Keratinocyte (primary cell): Measurements from ENCODE around the gene KLF7. TPM values are rescaled to one million over a fixed set of nuclear protein-coding genes. Genes with fewer than 3 reads are reported as not detected.

Experiments used
- DNase-seq: peaks from one replicate; pipeline ENCODE4 v3.0.0-alpha.2; 2011; ENCODE audit warnings: low read depth, missing footprints, low spot score
- FAIRE-seq: peaks from 2 replicates; lab custom pipeline; 2011; peaks lifted over from hg19 to GRCh38; lab: Jason Lieb, UNC
- H2AFZ ChIP-seq: 2 replicates; pipeline ENCODE4 v1.6.0; 2012; ENCODE audit warnings: low read length, control low read depth, inconsistent platforms; ENCODE audit not compliant: control insufficient read depth
- H3K27ac ChIP-seq: 2 replicates; pipeline ENCODE4 v1.5.1; 2011; ENCODE audit warnings: low read length; ENCODE audit not compliant: control insufficient read depth, insufficient read depth
- H3K27me3 ChIP-seq: 3 replicates; pipeline ENCODE4 v1.6.0; 2011; ENCODE audit warnings: low read length; ENCODE audit not compliant: control insufficient read depth, insufficient read depth; ENCODE audit errors: extremely low read depth
- H3K36me3 ChIP-seq, 2 experiments: 2 replicates in 1 of 2; 3 replicates in 1 of 2; pipeline ENCODE4 v1.5.1; 2011; ENCODE audit warnings: low read length in 2 of 2, mild to moderate bottlenecking in 1 of 2; ENCODE audit not compliant: control insufficient read depth in 2 of 2, insufficient read depth in 2 of 2; ENCODE audit errors: extremely low read depth in 1 of 2
- H3K4me1 ChIP-seq: 3 replicates; pipeline ENCODE4 v1.5.1; 2011; ENCODE audit warnings: low read length; ENCODE audit not compliant: control insufficient read depth, insufficient read depth; ENCODE audit errors: extremely low read depth
- H3K4me2 ChIP-seq: 3 replicates; pipeline ENCODE4 v1.6.0; 2011; ENCODE audit warnings: low read depth, low read length; ENCODE audit not compliant: control insufficient read depth, insufficient read depth; ENCODE audit errors: extremely low read depth
- H3K4me3 ChIP-seq, 3 experiments: fragments of 200-600 bp in 1 of 3; sonication (generic) in 1 of 3; 2 replicates in 2 of 3; 3 replicates in 1 of 3; pipeline ENCODE4 v1.5.1; 2011 to 2016; ENCODE audit warnings: low read length in 3 of 3, mild to moderate bottlenecking in 3 of 3, control low read depth in 2 of 3, inconsistent platforms in 1 of 3, low read depth in 1 of 3, mixed read lengths in 1 of 3, mixed run types in 1 of 3, moderate library complexity in 1 of 3; ENCODE audit not compliant: control insufficient read depth in 2 of 3, insufficient read depth in 2 of 3; ENCODE audit errors: extremely low read depth in 1 of 3
- H3K79me2 ChIP-seq: 2 replicates; pipeline ENCODE4 v1.6.0; 2012; ENCODE audit warnings: low read length; ENCODE audit not compliant: control insufficient read depth, insufficient read depth
- H3K9ac ChIP-seq: 3 replicates; pipeline ENCODE4 v1.6.0; 2011; ENCODE audit warnings: low read length; ENCODE audit not compliant: control insufficient read depth, insufficient read depth; ENCODE audit errors: extremely low read depth
- H3K9me1 ChIP-seq: 3 replicates; pipeline ENCODE4 v1.6.0; 2011; ENCODE audit warnings: low read length; ENCODE audit not compliant: control insufficient read depth, insufficient read depth; ENCODE audit errors: extremely low read depth
- H3K9me3 ChIP-seq: 2 replicates; pipeline ENCODE4 v1.5.1; 2012; ENCODE audit warnings: low read depth, low read length; ENCODE audit not compliant: control insufficient read depth
- H4K20me1 ChIP-seq: 3 replicates; pipeline ENCODE4 v1.6.0; 2011; ENCODE audit warnings: low read length; ENCODE audit not compliant: control insufficient read depth, insufficient read depth; ENCODE audit errors: extremely low read depth
- CTCF ChIP-seq, 3 experiments: IDR thresholded peaks in 1 of 3; conservative IDR thresholded peaks in 1 of 3; optimal IDR thresholded peaks in 1 of 3; 2 replicates in 2 of 3; 3 replicates in 1 of 3; pipeline versions ENCODE3 to v1.5.1; 2011; ENCODE audit warnings: low read length in 3 of 3, mild to moderate bottlenecking in 3 of 3, moderate library complexity in 2 of 3, control low read depth in 1 of 3, inconsistent platforms in 1 of 3; ENCODE audit not compliant: insufficient read depth in 2 of 3; ENCODE audit errors: extremely low read depth in 1 of 3
- EZH2 ChIP-seq: IDR thresholded peaks from one replicate; pipeline ENCODE4 v1.6.1; 2012; ENCODE audit warnings: inconsistent platforms, mild to moderate bottlenecking, low read length, moderate library complexity
- dilution Hi-C: fragments of 300-500 bp; cut with MboI; formaldehyde crosslinking; loops from one replicate; pipeline ENCODE4 v1.7.0; 2020; ENCODE audit warnings: low sequenced_read_pairs; ENCODE audit not compliant: extremely low pct_ligation_motif_present
- polyA plus RNA-seq, 5 experiments: library from polyadenylated mRNA; depleted of rRNA in 3 of 5; stranded (reverse) in 3 of 5; stranded (forward) in 1 of 5; unstranded in 1 of 5; fragments of >200 nt; gene quantifications; 1 replicate in 1 of 5; 2 replicates in 3 of 5; 3 replicates in 1 of 5; pipeline versions ENCODE4 v1.2.1 to v1.2.3, GENCODE V29; 2011 to 2012; ENCODE audit warnings: missing spikeins in 2 of 5, low read depth in 1 of 5, low replicate concordance in 1 of 5

Gene KLF7
- polyA plus RNA-seq, 1 donor (not counting 4 experiments of a cell fraction or from before 2014, with no cell fraction given): 44.7 TPM

DNA sequence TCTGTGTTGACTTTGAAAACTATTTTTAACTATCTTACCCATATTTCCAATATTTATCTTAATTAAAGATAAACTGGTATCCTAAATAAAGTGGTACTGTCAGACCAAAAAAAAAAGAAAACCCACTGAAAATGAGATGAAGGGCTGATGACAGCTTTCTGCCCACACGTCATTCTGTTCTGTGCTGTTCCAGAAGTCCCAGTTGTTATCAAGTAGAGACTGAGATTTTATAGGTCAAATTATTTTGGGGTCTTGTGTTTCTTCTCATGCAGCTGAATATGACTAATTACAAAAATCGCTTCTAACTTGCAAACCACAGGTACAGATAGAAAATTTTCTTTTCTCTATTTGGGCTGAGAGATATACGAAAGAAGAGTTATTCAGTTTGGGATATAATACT lies 48.7 kb upstream of the KLF7 start:
- Histone ChIP-seq H2AFZ (no peak overlapping the region), H3K4me3 (no peak overlapping the region), H3K79me2 (no peaks in the 10 kb centered on the region), H3K27ac (no peak overlapping the region), H3K27me3 (no peaks in the 10 kb centered on the region), H3K4me2 (no peak overlapping the region), H3K36me3 (no peaks in the 10 kb centered on the region), H3K9me3 (no peaks in the 10 kb centered on the region), H3K9ac (no peak overlapping the region), H3K9me1 (no peaks in the 10 kb centered on the region), H4K20me1 (no peaks in the 10 kb centered on the region), H3K4me1 (peaks cover 4% of the 10 kb centered on the region)
- FAIRE-seq (no peak), DNase-seq (no peak)
- dilution Hi-C loops: no loop called here
- TF ChIP-seq CTCF (optimal IDR thresholded peaks at IDR 0.05 in 1 of 3, IDR thresholded peaks at IDR 0.05 in 1 of 3, conservative IDR thresholded peaks at IDR 0.05 in 1 of 3; ENCODE audit: extremely low read depth in 1 of 3, insufficient read depth in 2 of 3, low read length in 3 of 3) (no peak), EZH2 (no peak)

- H3K9me1 ChIP-seq: no peaks in the 10 kb centered on the region
- dilution Hi-C loops: no loop called here
- no peak overlapping the region for H3K4me2 ChIP-seq
- H4K20me1 ChIP-seq: no peaks in the 10 kb centered on the region
- no peaks in the 10 kb centered on the region for H3K79me2 ChIP-seq
- no peak overlapping the region for H3K9ac ChIP-seq
- no peaks in the 10 kb centered on the region for H3K4me1 ChIP-seq
- no peaks in the 10 kb centered on the region for H3K36me3 ChIP-seq
- H3K27ac ChIP-seq: no peak overlapping the region
- H2AFZ ChIP-seq: no peak overlapping the region
- no peaks in the 10 kb centered on the region for H3K9me3 ChIP-seq
- H3K4me3 ChIP-seq: no peak overlapping the region
- DNase-seq (no peak), FAIRE-seq (no peak)
- TF ChIP-seq EZH2 (no peak), CTCF (optimal IDR thresholded peaks at IDR 0.05 in 1 of 3, IDR thresholded peaks at IDR 0.05 in 1 of 3, conservative IDR thresholded peaks at IDR 0.05 in 1 of 3; ENCODE audit: extremely low read depth in 1 of 3, insufficient read depth in 2 of 3, low read length in 3 of 3) (no peak)
- no peaks in the 10 kb centered on the region for H3K27me3 ChIP-seq
Observed at GRCh38 chr2:207206011-207206410, 40.3 kb upstream of the KLF7 start.
